ENCODE results near the gene BDKRB2. TPM values are rescaled to one million over a fixed set of nuclear protein-coding genes. Genes with fewer than 3 reads are reported as not detected.

BDKRB2 gene
- total RNA-seq, 6 experiments from 2014 or later, result 5.8 to 11.2 (median 9.1) TPM

DNA sequence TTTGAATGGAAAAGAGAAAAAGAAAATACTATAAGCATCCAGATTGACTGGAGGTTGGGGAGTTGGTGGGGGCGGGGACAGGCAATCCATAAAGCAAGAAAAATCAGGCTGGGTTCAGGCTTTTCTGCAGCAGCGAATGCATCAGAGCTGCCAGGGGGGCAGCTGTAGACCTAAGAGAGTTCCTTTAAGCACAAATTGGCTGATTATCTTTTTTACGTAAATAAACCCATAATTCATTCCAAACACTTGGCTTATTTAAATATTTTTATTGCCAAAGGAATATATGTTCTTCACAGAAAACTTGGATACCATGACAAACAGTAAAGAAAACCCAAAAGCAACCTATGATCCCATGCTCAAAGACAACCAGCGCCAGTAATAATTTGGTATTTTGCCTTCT is 10.2 kb downstream of the BDKRB2 start:
- no peak overlapping the region for H3K4me3 Mint-ChIP-seq
- H3K9me3 Mint-ChIP-seq, result peaks cover 15% of the 10 kb centered on the region
- TF ChIP-seq, protein P1, sequence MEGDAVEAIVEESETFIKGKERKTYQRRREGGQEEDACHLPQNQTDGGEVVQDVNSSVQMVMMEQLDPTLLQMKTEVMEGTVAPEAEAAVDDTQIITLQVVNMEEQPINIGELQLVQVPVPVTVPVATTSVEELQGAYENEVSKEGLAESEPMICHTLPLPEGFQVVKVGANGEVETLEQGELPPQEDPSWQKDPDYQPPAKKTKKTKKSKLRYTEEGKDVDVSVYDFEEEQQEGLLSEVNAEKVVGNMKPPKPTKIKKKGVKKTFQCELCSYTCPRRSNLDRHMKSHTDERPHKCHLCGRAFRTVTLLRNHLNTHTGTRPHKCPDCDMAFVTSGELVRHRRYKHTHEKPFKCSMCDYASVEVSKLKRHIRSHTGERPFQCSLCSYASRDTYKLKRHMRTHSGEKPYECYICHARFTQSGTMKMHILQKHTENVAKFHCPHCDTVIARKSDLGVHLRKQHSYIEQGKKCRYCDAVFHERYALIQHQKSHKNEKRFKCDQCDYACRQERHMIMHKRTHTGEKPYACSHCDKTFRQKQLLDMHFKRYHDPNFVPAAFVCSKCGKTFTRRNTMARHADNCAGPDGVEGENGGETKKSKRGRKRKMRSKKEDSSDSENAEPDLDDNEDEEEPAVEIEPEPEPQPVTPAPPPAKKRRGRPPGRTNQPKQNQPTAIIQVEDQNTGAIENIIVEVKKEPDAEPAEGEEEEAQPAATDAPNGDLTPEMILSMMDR (IDR thresholded peaks at IDR 0.05), result no peak
- no peak overlapping the region for H3K27ac Mint-ChIP-seq
- no peak for DNase-seq
- peaks cover 2% of the 10 kb centered on the region; the same call in 1 of the 2 replicates for H3K27me3 Mint-ChIP-seq (ENCODE audit: insufficient read depth)
- H3K4me1 Mint-ChIP-seq (ENCODE audit: low read depth), result peaks cover 23% of the 10 kb centered on the region
- peaks cover 29% of the 10 kb centered on the region for H3K36me3 Mint-ChIP-seq (ENCODE audit: low read depth)

DNA sequence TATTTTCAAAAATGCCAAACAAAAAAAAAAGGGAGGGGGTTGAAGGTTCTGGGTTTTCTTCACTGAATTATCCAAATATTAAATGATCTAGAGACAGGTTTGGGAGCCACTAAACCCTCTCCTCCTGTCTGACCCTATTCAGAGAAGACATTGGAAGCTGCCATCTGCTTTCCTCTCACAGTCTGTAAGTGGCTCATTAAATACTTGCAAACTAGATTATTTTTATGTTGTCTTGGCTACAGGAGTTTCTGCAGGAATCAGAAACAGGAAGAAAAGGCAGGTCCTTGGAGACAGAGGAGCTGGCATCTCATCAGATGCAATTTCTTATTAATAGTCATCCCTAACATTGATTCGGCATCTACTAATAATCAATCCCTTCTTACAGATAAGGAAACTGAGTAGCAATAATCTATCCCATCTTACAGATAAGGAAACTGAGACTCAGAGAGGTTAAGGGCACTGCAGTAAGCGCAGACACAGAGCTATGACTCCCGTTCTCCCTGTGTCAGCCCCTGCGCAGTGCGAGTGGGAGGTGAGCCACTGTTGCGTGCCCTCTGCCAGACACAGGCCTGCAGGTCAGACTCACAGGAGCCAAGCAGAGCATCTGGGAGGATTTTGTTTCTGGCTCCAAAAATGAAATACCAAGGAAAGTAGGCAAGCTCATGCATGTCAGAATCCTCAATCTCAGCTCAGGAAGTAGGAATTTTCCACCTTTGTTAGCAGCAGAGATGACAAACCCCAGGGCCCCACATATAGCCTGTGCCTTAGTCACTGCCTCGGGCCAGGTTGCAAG is 11.0 kb downstream of the BDKRB2 start:
- DNase-seq, result no peak
- Mint-ChIP-seq H3K36me3 (ENCODE audit: low read depth) (peaks cover 29% of the 10 kb centered on the region), H3K4me1 (ENCODE audit: low read depth) (peaks cover 23% of the 10 kb centered on the region), H3K9me3 (peaks cover 15% of the 10 kb centered on the region), H3K27ac (peak overlapping the region; percentile 51), H3K4me3 (no peak overlapping the region), H3K27me3 (ENCODE audit: insufficient read depth) (peaks cover 2% of the 10 kb centered on the region; the same call in 1 of the 2 replicates)
- TF ChIP-seq, protein P1 (IDR thresholded peaks at IDR 0.05), result no peak

DNA sequence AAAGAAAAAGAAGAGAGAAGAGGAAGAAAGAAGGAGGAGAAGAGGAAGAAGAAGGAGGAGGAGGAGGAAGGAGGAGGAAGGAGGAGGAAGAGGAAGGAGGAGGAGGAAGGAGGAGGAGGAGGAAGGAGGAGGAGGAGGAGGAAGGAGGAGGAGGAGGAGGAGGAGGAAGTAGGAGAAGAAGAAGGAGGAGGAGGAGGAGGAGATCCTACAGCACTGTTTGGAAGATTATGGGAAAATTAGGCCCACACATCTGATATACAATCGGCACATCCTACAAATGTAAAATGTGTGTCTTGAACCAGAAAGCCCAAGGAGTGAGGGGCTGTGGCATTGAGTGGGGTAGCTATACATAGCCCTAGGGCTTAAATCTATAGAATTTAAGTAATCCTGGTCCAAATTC is 12.0 kb downstream of the BDKRB2 start:
- peaks cover 19% of the 10 kb centered on the region for H3K36me3 Mint-ChIP-seq (ENCODE audit: low read depth)
- TF ChIP-seq, protein P1 (IDR thresholded peaks at IDR 0.05), result no peak
- H3K9me3 Mint-ChIP-seq, result peaks cover 15% of the 10 kb centered on the region
- peaks cover 23% of the 10 kb centered on the region for H3K4me1 Mint-ChIP-seq (ENCODE audit: low read depth)
- no peaks in the 10 kb centered on the region for H3K27me3 Mint-ChIP-seq (ENCODE audit: insufficient read depth)
- DNase-seq, result no peak
- no peak overlapping the region for H3K27ac Mint-ChIP-seq
- no peak overlapping the region for H3K4me3 Mint-ChIP-seq

DNA sequence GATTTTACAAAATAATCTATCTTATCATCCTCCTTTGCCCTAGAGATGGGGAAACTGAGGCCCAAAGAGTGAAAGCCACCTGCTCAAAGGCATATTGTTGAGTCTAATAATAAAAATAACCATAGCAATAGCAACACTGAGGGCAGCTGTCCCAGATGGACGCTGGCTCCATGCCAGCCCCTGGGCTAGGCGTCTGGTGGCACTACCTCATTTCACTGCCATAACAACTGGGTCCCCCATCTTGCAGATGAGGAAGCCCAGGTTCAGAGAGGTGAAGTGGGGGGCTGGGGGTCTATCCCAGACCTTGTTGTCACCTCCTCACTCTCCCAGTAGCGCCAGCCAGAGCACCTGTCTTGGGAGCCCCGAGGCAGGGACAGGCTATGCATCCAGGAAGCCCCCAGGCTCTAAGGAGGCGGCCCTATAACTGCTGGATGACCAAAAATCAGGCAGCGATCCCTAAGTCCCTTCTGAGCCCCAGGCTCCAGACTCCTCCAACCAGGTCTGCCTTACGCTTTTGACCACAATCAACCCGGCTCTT is 12.8 kb downstream of the BDKRB2 start:
- H3K4me3 Mint-ChIP-seq, result no peak overlapping the region
- H3K36me3 Mint-ChIP-seq (ENCODE audit: low read depth), result peaks cover 11% of the 10 kb centered on the region
- peaks cover 7% of the 10 kb centered on the region for H3K9me3 Mint-ChIP-seq
- H3K27ac Mint-ChIP-seq, result no peak overlapping the region
- TF ChIP-seq, protein P1 (IDR thresholded peaks at IDR 0.05), result no peak
- H3K4me1 Mint-ChIP-seq (ENCODE audit: low read depth), result peaks cover 17% of the 10 kb centered on the region
- DNase-seq, result no peak
- no peaks in the 10 kb centered on the region for H3K27me3 Mint-ChIP-seq (ENCODE audit: insufficient read depth)

DNA sequence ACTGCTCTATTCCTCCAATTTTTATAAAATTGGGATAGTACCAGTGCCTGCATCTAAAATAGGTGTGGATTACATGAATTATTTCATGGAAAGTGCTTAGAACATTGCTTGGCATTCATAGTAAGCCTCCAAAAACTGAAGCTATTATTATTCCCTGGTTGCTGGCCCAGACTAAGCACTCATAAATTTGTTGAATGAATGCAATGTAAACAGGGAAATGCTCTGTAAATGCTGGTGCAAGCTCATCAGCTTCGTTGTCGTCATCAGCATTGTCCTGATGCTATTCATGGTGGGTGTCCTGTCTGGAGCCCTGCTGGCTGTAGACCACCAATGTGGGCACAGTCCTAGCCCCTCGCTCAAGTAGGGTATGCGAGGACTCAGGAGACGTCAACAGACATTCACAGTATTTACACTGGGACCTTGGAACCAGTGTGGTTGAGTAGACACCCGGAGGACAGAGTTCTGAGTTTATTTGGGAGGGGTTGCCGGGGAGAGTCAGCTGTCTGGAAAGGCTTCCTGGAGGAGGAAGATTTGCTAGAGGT is 16.5 kb downstream of the BDKRB2 start:
- H3K9me3 Mint-ChIP-seq, result no peaks in the 10 kb centered on the region
- peaks cover 28% of the 10 kb centered on the region for H3K4me1 Mint-ChIP-seq (ENCODE audit: low read depth)
- no peak overlapping the region for H3K27ac Mint-ChIP-seq
- H3K4me3 Mint-ChIP-seq, result no peak overlapping the region
- peaks cover 1% of the 10 kb centered on the region; the same call in 1 of the 2 replicates for H3K27me3 Mint-ChIP-seq (ENCODE audit: insufficient read depth)
- H3K36me3 Mint-ChIP-seq (ENCODE audit: low read depth), result no peaks in the 10 kb centered on the region
- TF ChIP-seq, protein P1 (IDR thresholded peaks at IDR 0.05), result no peak
- no peak for DNase-seq
